Cardiac muscle cell (in vitro differentiated cells and primary cell): ENCODE measurements around the gene TBC1D26. TPM values are rescaled to one million over a fixed set of nuclear protein-coding genes. Genes with fewer than 3 reads are reported as not detected.
A peak's percentile ranks its signal among the peaks of the same experiment; 100 is the strongest.
"Not testable (repeated sequence)": the region's sequence is repeated elsewhere in the genome, so short reads cannot be mapped to it uniquely, and the experiment has no call there.

Experiments used
- DNase-seq, 2 donors: peaks; one replicate each; pipeline versions ENCODE4 v3.0.0 to v3.0.0-alpha.2; 2010 to 2017; ENCODE audit warnings: low read depth in 1 of 2, low spot score in 1 of 2
- H3K27ac ChIP-seq: fragments of 200-600 bp; sonication (generic); 2 replicates; pipeline ENCODE4 v1.5.1; 2016
- H3K27me3 ChIP-seq: fragments of 200-600 bp; sonication (generic); 2 replicates; pipeline ENCODE4 v1.6.0; 2016; ENCODE audit warnings: control low read depth
- H3K36me3 ChIP-seq: fragments of 200-600 bp; sonication (generic); 2 replicates; pipeline ENCODE4 v1.5.1; 2016; ENCODE audit warnings: control low read depth
- H3K4me1 ChIP-seq: fragments of 200-600 bp; sonication (generic); 2 replicates; pipeline ENCODE4 v1.8.1; 2017; ENCODE audit warnings: low read depth, mild to moderate bottlenecking, mixed run types
- H3K4me3 ChIP-seq: fragments of 200-600 bp; sonication (generic); 2 replicates; pipeline ENCODE4 v1.5.1; 2016; ENCODE audit warnings: mild to moderate bottlenecking
- H3K9me3 ChIP-seq: fragments of 200-600 bp; sonication (generic); 2 replicates; pipeline ENCODE4 v1.5.1; 2017; ENCODE audit warnings: low read depth, mild to moderate bottlenecking, control low read depth
- polyA plus RNA-seq: library from polyadenylated mRNA; unstranded; fragments of >200 nt; fragmentation: Nextera tagmentation; extraction: Ambion mirVana; gene quantifications from 2 replicates; pipeline ENCODE4 v1.2.1, GENCODE V29; 2016
- total RNA-seq: library from RNA; depleted of rRNA; stranded (reverse); fragments of >200 nt; gene quantifications from 2 replicates; pipeline ENCODE4 v1.2.3, GENCODE V29; 2016
- TF ChIP-seq, protein P1 (sequence below): IDR thresholded peaks from 2 replicates; pipeline ENCODE4 v1.5.1; 2012; ENCODE audit warnings: low read depth, mild to moderate bottlenecking, low read length

The TBC1D26 gene
- total and polyA plus RNA-seq, 2 experiments from 2014 or later, result 2.2 to 2.5 TPM

DNA sequence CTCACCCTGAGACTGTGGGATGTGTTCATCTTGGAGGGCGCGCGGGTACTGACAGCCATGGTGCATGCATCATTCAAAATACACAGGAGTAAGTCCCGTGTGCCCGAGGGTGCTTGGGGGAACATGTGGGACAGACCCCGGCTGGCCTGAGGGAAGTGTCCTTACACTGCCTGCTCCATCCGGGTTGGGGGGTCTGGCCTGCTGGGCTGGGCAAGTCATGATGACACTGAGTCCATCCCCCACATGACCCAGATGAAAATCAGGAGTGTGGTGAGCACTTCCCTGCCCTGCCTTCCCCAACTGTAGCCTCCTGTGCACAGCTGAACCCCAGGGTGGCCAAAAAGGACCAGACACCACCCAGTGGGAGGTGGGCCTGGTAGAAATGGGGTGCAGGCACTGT is 10.8 kb downstream of the TBC1D26 start:
- no peaks in the 10 kb centered on the region for H3K27me3 ChIP-seq
- no peaks in the 10 kb centered on the region for H3K36me3 ChIP-seq
- DNase-seq, result no peak
- H3K4me1 ChIP-seq, result no peaks in the 10 kb centered on the region
- no peaks in the 10 kb centered on the region for H3K9me3 ChIP-seq
- H3K4me3 ChIP-seq, result no peak overlapping the region
- TF ChIP-seq, protein P1, sequence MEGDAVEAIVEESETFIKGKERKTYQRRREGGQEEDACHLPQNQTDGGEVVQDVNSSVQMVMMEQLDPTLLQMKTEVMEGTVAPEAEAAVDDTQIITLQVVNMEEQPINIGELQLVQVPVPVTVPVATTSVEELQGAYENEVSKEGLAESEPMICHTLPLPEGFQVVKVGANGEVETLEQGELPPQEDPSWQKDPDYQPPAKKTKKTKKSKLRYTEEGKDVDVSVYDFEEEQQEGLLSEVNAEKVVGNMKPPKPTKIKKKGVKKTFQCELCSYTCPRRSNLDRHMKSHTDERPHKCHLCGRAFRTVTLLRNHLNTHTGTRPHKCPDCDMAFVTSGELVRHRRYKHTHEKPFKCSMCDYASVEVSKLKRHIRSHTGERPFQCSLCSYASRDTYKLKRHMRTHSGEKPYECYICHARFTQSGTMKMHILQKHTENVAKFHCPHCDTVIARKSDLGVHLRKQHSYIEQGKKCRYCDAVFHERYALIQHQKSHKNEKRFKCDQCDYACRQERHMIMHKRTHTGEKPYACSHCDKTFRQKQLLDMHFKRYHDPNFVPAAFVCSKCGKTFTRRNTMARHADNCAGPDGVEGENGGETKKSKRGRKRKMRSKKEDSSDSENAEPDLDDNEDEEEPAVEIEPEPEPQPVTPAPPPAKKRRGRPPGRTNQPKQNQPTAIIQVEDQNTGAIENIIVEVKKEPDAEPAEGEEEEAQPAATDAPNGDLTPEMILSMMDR, result no peak
- no peak overlapping the region for H3K27ac ChIP-seq

DNA sequence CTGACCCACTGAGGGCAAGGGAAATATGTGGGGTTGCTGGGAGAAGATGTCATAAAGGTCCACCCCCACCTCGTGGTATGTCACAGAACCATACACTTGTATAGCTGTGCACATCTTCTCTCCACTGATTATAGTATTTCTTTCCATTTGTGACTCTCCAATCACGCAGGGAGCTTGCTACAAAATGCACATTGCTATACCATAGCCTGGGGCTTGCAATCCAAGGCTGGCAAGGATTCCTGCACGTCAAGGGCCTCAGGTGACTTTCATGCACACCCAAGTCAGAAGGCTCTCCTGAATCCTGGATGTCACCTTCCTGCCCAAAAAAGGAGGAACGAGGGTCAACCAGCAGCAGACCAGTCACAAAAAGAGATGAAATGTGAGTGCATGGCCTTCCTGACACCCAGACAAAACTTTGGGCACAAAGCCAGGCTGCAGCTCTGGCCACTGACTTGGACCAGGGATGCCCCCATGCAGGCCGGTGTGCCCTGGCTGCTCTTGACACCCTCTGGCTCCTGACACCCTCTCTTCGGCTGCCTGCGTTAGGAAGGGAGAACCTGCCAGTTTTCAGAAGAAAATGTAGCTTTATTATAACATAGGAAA is 12.1 kb downstream of the TBC1D26 start:
- no peak for DNase-seq
- no peaks in the 10 kb centered on the region for H3K4me1 ChIP-seq
- TF ChIP-seq, protein P1, result no peak
- no peaks in the 10 kb centered on the region for H3K9me3 ChIP-seq
- no peak overlapping the region for H3K27ac ChIP-seq
- H3K4me3 ChIP-seq, result no peak overlapping the region
- H3K27me3 ChIP-seq, result no peaks in the 10 kb centered on the region
- H3K36me3 ChIP-seq, result no peaks in the 10 kb centered on the region

DNA sequence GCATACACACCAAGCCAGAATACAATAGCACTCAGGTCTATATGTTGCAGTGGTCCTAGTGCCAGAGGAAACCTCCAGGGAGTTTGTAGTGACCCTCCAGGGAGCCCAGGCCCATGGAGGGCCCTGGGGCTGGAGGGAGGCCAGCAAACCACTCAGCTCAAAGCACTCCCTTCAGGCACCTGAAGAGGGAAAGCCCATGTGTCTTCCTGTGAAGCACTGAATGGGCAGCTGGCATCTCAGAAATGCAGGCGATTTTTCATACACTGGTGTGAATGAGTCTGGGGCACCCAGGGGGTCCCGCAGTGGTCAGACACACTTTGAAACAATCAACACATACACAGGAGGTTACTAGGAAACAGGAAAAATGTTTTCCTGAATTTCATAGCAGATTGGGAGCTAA is 12.8 kb downstream of the TBC1D26 start:
- Histone ChIP-seq H3K9me3 (no peaks in the 10 kb centered on the region), H3K36me3 (no peaks in the 10 kb centered on the region), H3K4me3 (no peak overlapping the region), H3K27me3 (no peaks in the 10 kb centered on the region), H3K27ac (no peak overlapping the region), H3K4me1 (no peaks in the 10 kb centered on the region)
- peak in 1 of 2 donors; percentile 8 for DNase-seq
- TF ChIP-seq, protein P1, result no peak

DNA sequence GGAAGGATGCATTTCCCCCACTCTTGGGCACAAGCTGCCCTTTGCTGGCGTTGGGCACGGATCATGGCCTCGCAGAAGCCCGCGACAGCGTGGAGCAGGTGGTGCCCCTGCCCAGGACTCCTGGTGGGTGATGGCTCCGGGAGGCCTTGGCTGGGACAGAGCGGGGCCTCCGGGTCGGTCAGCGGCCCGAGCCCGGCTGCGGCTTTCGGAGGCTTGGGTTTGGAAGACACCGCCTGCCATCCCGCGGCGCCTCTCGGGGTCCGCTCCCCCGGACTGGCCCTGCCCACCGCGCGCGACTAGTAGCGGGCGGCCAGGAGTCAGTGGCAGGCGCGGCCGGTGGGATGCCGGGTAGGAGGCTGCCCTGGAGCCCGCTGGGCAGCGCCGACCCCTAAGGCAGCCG is 17.3 kb downstream of the TBC1D26 start:
- not testable (repeated sequence) for DNase-seq

DNA sequence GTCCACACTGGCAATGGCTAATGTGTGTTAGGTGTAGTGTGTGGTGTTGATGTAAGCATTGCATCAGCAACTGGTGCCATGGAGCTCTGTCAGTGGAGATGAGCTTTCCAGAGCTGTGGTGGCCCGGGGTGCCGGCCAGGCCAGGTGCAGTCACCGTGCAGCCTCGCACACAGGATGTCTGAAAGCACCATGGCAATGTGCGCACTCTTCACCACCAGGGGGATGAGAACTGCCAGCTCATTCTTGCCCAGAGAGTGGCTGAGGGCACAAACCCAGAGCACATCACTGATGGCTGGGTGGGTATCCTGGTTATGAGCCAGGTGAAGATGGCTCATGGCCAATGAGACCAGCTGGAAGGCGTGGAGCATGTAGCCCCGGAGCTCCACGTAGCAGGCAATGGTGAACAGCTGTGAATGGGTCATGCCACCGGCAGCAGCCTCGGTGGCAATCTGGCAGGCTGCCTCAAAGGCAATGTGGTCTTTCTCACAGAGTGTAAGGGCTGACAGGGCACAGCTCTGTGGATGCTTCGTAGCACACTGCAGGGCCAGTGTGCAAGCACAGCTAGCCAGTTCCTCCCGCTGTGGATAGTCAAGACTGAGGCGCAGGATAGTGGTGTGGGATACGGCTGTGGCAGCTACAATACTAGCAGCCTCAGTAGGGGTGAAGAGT is 36.9 kb downstream of the TBC1D26 start:
- not testable (repeated sequence) for H3K4me1 ChIP-seq, DNase-seq, H3K9me3 ChIP-seq, H3K27me3 ChIP-seq, H3K4me3 ChIP-seq, H3K27ac ChIP-seq, H3K36me3 ChIP-seq

More for the DNA sequence above, 17.3 kb downstream of the TBC1D26 start:
- H3K27me3 ChIP-seq, H3K36me3 ChIP-seq, H3K4me3 ChIP-seq, H3K27ac ChIP-seq, H3K4me1 ChIP-seq, H3K9me3 ChIP-seq: not testable (repeated sequence)

DNA sequence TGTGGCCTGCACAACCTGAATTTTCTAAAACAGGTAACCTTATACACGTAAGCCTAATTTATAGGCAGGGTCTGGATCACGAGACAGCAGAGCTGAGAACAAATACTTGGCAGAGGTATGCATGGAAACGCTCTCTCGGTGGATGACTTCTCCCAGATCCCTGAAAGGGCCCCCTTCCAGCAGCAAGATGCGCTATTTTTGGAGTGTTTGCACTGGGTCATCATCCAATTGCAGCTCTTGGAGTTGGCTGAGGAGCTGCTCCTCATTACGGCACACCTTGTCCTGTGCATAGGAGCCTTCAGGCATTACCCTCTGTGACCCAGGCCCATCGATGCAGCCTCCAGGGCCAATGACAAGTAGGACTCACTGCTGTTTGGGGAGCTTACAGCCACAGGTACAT is 38.6 kb downstream of the TBC1D26 start:
- H3K27me3 ChIP-seq, H3K9me3 ChIP-seq, DNase-seq, H3K4me1 ChIP-seq, H3K36me3 ChIP-seq, H3K27ac ChIP-seq, H3K4me3 ChIP-seq: not testable (repeated sequence)

DNA sequence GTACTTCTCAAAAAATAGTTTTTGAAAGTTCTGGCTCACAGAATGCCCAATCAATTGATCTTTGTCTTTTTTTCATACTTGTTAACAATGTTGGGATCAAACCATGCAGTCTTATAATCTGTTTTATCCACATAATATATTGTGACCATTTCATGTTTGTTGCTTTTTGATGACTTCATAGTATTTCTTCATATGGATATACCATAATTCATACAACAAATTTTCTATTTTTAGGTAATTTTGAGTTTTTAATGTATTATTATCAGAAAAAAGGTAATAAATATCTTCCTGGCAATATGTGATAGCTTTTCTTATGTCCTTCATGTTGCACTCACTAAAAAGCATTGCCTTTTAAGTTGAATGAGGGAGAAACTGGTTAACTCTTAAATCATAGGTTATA is 44.8 kb downstream of the TBC1D26 start:
- DNase-seq, result no peak
- Histone ChIP-seq H3K4me1 (no peaks in the 10 kb centered on the region), H3K27ac (no peak overlapping the region), H3K36me3 (no peaks in the 10 kb centered on the region), H3K4me3 (no peak overlapping the region), H3K27me3 (no peaks in the 10 kb centered on the region), H3K9me3 (no peaks in the 10 kb centered on the region)
- TF ChIP-seq, protein P1, result no peak
